GM18870 (cell line): ENCODE measurements around the gene GATA5.

Source experiments
- ATAC-seq: cut with Tn5 transposase; IDR thresholded peaks from one replicate; pipeline ENCODE4 v1.9.1; 2021; ENCODE audit warnings: moderate library complexity; ENCODE audit not compliant: unreplicated experiment

Gene GATA5

GRCh38 chr20:62488470-62488869, 12.7 kb upstream of the GATA5 start:
- no peak for ATAC-seq

GRCh38 chr20:62487561-62488354, 12.0 kb upstream of the GATA5 start:
- ATAC-seq: no peak

DNA sequence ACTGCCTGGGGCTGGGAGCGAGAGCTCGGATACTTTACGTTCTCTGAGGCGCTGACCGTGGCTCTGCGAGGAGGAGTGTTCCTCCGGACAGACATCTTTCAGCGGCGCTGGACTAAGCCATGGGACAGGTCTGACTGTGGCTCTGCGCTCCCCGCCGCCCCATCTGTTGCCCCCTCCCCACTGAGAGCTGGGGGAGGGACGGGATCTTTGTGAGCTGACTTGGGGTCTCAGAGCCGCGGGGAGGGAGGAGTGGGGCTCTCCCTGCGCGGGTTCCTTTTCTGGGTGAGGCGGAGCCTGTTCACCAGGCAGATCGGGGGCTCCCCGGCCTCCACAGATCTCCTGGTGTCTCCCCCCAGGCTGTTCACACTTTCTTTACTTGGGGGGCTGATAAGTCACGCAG, 11.3 kb upstream of the GATA5 start:
- no peak for ATAC-seq

DNA sequence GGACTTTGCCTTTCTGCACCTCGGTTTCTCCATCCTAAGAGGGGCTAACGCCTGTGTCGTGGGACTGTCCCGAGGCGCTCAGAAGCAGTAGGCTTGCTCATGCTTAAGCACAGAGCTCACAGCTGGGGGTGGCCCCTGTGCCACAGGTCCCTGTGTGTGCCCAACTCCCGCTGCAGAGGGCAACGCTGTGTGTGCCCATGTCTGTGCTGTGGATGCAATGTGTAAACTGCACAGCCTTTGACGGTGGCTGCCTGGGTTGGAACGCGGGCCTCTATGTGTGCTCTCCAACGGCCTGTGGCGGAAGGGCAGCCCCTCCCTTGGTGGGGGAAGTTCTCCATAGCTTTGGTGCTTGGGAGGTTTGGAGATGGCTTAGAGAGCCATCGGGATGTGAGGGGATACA, 10.7 kb upstream of the GATA5 start:
- no peak for ATAC-seq

DNA sequence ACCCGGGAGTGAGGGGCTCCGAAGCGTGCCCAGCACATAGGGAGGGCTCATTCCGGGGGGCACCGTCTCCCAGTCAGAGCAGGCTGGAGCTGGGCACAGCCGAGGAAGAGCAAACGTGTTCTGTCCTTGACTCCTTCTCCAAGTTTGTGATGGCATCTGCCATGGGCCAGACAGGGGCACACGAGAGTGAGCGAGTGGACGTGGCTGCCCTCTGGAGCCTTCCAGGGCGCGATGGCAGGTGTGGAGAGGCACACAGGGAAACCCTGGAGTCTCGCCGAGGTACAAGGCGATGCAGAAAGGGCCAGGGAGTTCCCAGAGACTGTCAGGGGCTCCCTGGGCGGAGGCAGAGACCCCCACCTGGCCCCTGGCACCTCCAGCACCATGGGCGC, 9.9 kb upstream of the GATA5 start:
- no peak for ATAC-seq

DNA sequence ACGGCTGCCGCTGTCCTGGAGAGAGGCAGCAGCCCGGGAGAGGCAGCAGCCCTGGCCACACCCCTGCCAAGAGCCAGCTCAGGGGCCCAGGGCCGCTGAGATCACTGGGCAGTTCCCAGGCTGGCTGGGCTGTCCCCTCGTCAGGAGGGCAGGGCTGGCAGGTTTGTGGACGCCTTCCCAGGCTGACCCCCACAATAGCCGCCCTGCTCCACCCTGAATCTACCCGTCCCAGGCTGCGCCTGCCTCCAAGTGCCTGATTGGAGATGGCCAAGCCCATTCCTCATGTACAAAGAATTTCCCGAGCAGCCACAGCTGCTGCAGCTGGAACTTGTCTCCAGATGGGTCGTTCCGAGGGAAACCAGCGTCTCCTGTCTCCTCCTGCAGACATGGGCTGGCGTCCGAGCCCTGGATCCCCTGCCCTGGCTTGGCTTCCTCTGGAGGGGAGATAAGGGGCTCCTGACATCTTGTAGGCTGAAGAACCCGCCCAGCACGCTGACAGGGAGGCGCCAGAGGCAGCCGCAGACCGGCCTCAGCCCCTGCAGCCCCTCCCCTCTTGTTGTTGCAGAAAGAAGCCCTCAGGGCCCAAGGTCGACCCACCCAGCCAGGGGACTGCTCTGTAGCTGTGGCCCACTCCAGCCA, 9.4 kb upstream of the GATA5 start:
- ATAC-seq: no peak

- no peak for ATAC-seq
These were observed 8.7 kb upstream of the GATA5 start for GRCh38 chr20:62484478-62484877.

DNA sequence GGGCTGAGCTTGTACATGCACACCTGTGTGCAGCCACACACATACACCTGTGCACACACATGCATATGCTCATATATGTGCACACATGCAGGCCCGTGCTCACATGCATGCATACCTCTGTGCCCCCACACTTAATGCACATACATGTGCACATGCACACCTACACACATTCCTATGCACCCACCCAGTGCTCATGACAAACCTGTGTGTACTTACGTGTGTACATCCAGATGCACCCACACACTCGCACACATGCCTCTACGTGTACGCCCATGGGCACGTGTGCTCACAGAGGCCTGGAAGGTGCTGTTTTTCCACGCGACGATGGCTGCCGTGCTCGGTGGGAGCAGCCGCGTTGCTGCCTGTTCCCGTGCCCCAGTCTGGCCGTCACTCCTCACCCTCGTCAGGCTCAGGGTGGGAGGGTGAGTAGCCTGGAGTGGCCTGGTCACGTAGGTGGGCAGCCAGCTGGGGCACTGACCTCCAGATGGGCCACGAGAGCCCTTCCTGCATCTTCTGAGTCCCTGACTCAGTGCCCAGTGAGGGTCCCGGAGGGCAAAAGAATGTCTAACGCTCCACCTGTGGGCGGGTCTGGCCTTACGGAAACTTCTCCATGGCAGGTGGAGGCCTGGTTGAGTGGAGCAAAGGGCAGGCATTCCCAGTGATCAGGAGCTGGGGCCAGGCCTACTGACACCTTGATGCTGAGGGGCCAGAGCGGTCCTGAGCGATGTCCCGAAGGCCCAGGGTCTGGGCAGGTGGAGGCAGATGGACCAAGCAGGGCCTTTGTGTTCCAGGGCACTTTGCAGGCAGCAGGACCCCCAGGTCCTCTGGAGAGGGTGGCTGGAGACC, 8.0 kb upstream of the GATA5 start:
- ATAC-seq: no peak

GRCh38 chr20:62482974-62483373, 7.2 kb upstream of the GATA5 start:
- ATAC-seq: no peak

GRCh38 chr20:62482146-62482809, 6.5 kb upstream of the GATA5 start:
- ATAC-seq: no peak

DNA sequence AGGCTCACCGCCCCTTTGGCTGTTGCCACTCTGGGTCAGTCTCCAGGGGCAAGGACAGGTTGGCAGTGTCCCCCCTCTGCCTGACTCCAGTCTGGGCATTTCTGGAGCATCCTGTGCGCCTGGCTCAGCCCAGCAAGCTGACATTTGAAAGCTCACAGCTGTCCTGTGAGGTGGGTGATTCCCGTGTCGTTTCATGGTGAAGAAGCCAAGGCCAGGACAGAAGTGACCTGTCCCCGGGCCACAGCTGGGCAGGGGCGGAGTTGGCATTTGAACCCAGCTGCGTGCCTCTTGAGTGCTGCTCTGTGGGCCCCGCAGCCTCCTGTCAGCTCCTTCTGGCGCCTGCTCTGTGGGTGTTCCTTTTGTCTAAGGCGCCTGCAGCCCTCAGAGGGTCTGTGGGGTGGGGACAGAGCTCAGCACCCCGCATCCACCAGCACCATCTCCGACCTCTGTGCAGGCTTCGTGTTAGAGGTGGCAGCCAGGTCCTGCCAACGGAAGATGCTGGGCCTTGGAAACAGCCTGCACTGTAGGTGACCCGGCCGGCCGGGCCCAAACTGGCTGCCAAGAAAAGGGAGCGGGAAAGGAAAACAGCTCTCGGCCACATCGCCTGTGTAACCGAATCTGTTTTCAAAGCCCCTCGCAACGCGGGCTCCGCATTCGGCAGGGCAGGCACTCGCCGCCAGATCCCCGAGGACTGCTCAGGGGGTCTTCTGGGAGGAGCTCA, 5.8 kb upstream of the GATA5 start:
- no peak for ATAC-seq

- no peak for ATAC-seq
These were observed 4.5 kb upstream of the GATA5 start for GRCh38 chr20:62480318-62480717.

GRCh38 chr20:62479656-62480055, 3.9 kb upstream of the GATA5 start:
- ATAC-seq: no peak

DNA sequence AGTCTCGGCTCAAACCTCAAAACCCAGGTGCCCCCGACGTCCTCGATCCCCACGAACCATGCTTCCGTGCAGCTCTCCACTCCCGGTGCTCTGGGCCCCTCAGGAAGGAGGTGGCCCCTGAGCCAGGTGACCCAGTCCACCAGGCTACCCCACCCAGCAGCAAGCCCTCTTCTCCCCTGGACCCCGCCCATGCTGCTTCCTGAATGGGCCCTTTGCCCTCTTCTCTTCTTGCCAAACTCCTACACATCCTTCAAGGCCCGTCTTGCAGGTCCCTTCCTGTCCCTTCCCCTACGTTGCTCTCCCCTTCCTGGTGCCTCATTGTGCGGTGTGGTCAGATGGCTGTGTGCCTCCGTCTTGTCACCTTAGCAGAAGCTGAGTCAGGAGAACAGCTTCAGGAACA, 3.4 kb upstream of the GATA5 start:
- ATAC-seq: no peak

DNA sequence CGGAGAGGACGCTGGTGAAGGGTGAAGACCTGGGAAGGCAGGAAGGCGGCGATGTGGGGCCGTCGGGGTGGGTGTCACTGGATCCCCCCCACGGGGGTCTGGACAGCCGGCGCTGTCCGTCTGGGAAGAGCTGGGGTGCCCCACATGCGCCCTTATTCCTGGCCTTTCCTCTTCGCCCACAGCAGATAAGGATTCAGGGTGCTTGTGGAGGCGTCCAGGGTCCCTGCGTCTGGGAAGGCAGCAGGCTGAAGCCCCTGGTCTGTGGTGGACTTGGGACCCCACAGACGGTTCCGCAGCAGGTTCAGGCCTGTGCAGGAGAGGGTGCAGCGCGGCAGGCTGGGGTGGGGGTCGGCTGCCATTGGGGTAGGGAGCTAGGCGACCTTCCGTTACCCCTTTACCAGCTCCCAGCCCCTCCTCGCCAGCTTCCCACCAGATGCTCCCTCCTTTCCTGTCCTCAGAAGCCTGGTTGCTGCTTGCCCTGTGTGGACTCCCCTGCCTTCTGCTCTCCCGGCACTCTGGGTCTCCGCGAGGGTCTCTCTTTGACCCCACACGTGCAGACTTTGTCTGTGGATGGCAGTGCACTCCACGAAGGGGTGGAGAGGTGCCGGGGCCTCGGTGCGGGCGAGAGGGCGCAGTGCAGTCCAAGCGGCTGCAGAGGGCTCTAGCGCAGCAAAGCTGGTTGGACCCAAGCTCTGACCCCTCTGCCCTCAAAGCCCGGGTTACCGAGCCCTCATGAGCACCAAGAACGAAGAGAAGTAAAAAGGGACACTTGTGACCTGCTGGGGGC, 2.1 kb upstream of the GATA5 start:
- ATAC-seq: no peak

- no peak for ATAC-seq
These were observed 452 bp upstream of the GATA5 start for GRCh38 chr20:62476056-62476838.

- ATAC-seq: no peak
These were observed 596 bp downstream of the GATA5 start for GRCh38 chr20:62475027-62475771.

GRCh38 chr20:62474604-62475026, 1.2 kb downstream of the GATA5 start:
- ATAC-seq: no peak
